Measurements from ENCODE around the gene PLD6. TPM values are rescaled to one million over a fixed set of nuclear protein-coding genes. Genes with fewer than 3 reads are reported as not detected.

PLD6 gene
- total RNA-seq, 1 donor from 2014 or later, result 3.7 TPM

GRCh38 chr17:17243163-17243562 lies 37.0 kb upstream of the PLD6 start:
- H3K27me3 ChIP-seq (ENCODE audit: control insufficient read depth, insufficient read depth, low read length), result no peaks in the 10 kb centered on the region
- no peak for TF ChIP-seq CTCF (IDR thresholded peaks at IDR 0.05; ENCODE audit: insufficient read depth, low read length, severe bottlenecking)
- DNase-seq (ENCODE audit: low read depth) (no peak), FAIRE-seq (no peak)
- peaks cover 3% of the 10 kb centered on the region for H3K36me3 ChIP-seq (ENCODE audit: control insufficient read depth, insufficient read depth, low read length)
- H3K4me3 ChIP-seq (ENCODE audit: low read depth, low read length), result no peak overlapping the region

GRCh38 chr17:17242246-17242645 lies 36.1 kb upstream of the PLD6 start:
- FAIRE-seq (no peak), DNase-seq (ENCODE audit: low read depth) (no peak)
- Histone ChIP-seq H3K36me3 (ENCODE audit: control insufficient read depth, insufficient read depth, low read length) (peaks cover 2% of the 10 kb centered on the region), H3K4me3 (ENCODE audit: low read depth, low read length) (no peak overlapping the region), H3K27me3 (ENCODE audit: control insufficient read depth, insufficient read depth, low read length) (no peaks in the 10 kb centered on the region)
- TF ChIP-seq CTCF (IDR thresholded peaks at IDR 0.05; ENCODE audit: insufficient read depth, low read length, severe bottlenecking), result no peak

GRCh38 chr17:17241656-17242055 lies 35.5 kb upstream of the PLD6 start:
- Histone ChIP-seq H3K27me3 (ENCODE audit: control insufficient read depth, insufficient read depth, low read length) (no peaks in the 10 kb centered on the region), H3K36me3 (ENCODE audit: control insufficient read depth, insufficient read depth, low read length) (no peaks in the 10 kb centered on the region), H3K4me3 (ENCODE audit: low read depth, low read length) (no peak overlapping the region)
- TF ChIP-seq CTCF (IDR thresholded peaks at IDR 0.05; ENCODE audit: insufficient read depth, low read length, severe bottlenecking), result no peak
- DNase-seq (ENCODE audit: low read depth) (no peak), FAIRE-seq (no peak)

- DNase-seq (ENCODE audit: low read depth) (no peak), FAIRE-seq (no peak)
- no peaks in the 10 kb centered on the region for H3K27me3 ChIP-seq (ENCODE audit: control insufficient read depth, insufficient read depth, low read length)
- H3K4me3 ChIP-seq (ENCODE audit: low read depth, low read length), result no peak overlapping the region
- TF ChIP-seq CTCF (IDR thresholded peaks at IDR 0.05; ENCODE audit: insufficient read depth, low read length, severe bottlenecking), result no peak
- no peaks in the 10 kb centered on the region for H3K36me3 ChIP-seq (ENCODE audit: control insufficient read depth, insufficient read depth, low read length)
Measured at GRCh38 chr17:17239832-17240231, 33.7 kb upstream of the PLD6 start.

- TF ChIP-seq CTCF (IDR thresholded peaks at IDR 0.05; ENCODE audit: insufficient read depth, low read length, severe bottlenecking), result no peak
- FAIRE-seq, result no peak
- no peaks in the 10 kb centered on the region for H3K27me3 ChIP-seq (ENCODE audit: control insufficient read depth, insufficient read depth, low read length)
- peak; percentile 62 for DNase-seq (ENCODE audit: low read depth)
- peaks cover 1% of the 10 kb centered on the region for H3K36me3 ChIP-seq (ENCODE audit: control insufficient read depth, insufficient read depth, low read length)
- H3K4me3 ChIP-seq (ENCODE audit: low read depth, low read length), result peak within 1 kb of the TSS; percentile 61
Measured at GRCh38 chr17:17237026-17237799, 31.1 kb upstream of the PLD6 start, which contains the start of gene FLCN. TSS of gene FLCN (minus strand) at chr17:17237168. CDS start at chr17:17228137, 9,031 bp downstream.
